GM12892 (cell line): ENCODE data around the gene PRKAG2.

ENCODE experiments used
- DNase-seq: peaks from one replicate; pipeline ENCODE4 v3.0.0; 2011; ENCODE audit not compliant: insufficient read length
- FAIRE-seq: peaks from 2 replicates; lab custom pipeline; 2011; peaks lifted over from hg19 to GRCh38; lab: Jason Lieb, UNC
- POLR2A ChIP-seq: IDR thresholded peaks from 2 replicates; pipeline ENCODE4 v1.6.1; 2011; ENCODE audit warnings: low read depth, low read length, control low read depth
- POLR2AphosphoS5 ChIP-seq: IDR thresholded peaks from 2 replicates; pipeline ENCODE4 v1.6.1; 2011; ENCODE audit warnings: low read depth, low read length, control low read depth
- TAF1 ChIP-seq: IDR thresholded peaks from 2 replicates; pipeline ENCODE4 v1.6.1; 2011; ENCODE audit warnings: low read depth, mild to moderate bottlenecking, control low read depth, low read length, borderline replicate concordance

Gene PRKAG2

DNA sequence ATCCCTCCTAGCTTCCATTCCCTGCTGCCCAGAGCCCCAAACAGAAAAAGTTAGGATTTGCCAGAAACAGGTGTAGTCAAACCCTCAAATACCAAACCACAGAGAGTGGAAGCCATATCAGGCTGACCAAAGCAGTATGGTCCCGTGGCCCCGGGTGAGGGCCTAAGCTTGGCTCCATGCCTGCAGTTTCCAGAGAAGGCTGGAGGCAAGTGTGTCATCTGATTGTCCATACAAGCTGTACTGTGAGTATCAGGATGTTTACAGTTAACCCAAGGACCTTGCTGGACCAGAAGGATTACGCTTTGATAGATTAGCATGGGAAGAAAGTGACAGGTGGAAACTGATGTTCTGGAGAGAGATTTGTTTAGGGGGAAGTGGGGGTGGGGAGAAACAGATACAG lies 96.3 kb downstream of the PRKAG2 start:
- no peak for TF ChIP-seq POLR2A
- no peak for TF ChIP-seq POLR2AphosphoS5
- TF ChIP-seq TAF1 = no peak
- DNase-seq (no peak), FAIRE-seq (no peak)

- TF ChIP-seq POLR2A (no peak), TAF1 (no peak), POLR2AphosphoS5 (no peak)
- no peak for FAIRE-seq
- no peak for DNase-seq
Observed at GRCh38 chr7:151779678-151780077, 97.2 kb downstream of the PRKAG2 start.

GRCh38 chr7:151779255-151779654 lies 97.7 kb downstream of the PRKAG2 start:
- DNase-seq (no peak), FAIRE-seq (no peak)
- no peak for TF ChIP-seq POLR2AphosphoS5
- no peak for TF ChIP-seq POLR2A
- TF ChIP-seq TAF1 = no peak

DNA sequence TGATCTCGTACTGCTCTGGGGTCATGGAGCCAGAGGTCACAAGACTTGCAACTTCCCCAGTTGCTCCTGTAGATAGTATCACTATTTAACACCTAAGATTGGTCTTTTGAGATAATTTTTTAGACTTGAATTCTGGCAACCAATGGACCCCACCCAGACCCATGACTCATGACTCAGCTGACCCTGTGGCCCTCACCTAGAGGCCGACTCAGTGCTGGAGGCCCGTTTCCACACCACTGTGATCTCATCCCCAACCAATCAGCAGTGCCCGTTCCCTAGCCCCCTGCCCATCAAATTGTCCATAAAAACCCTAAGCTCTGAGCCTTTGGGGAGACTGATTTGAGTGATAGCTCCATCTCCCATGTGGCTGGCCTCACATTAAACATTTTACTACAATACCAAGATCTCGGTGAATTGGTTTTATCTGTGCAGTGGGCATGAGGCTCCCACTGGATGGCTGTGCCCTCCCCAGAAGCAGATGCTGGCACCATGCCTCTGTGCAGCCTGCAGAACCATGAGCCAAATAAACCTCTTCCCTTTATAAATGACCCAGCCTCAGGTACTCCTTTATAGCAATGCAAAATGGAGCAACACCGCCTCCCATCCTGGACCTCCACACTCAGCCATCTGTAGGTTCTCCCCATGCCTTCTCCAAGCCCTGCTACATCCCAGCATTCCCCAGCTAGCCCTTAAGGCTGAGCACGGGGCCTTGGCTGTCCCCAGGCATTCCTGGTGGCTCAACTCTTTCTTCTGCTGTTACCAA lies 98.8 kb downstream of the PRKAG2 start:
- no peak for FAIRE-seq

GRCh38 chr7:151777495-151777880 lies 99.4 kb downstream of the PRKAG2 start:
- TF ChIP-seq POLR2A (no peak), TAF1 (no peak), POLR2AphosphoS5 (no peak)
- DNase-seq (no peak), FAIRE-seq (no peak)

More for the DNA sequence above, 98.8 kb downstream of the PRKAG2 start:
- DNase-seq = no peak
- TF ChIP-seq POLR2A (no peak), TAF1 (no peak), POLR2AphosphoS5 (no peak)

GRCh38 chr7:151776876-151777494 lies 99.9 kb downstream of the PRKAG2 start:
- no peak for TF ChIP-seq POLR2AphosphoS5
- FAIRE-seq = no peak
- DNase-seq = no peak

DNA sequence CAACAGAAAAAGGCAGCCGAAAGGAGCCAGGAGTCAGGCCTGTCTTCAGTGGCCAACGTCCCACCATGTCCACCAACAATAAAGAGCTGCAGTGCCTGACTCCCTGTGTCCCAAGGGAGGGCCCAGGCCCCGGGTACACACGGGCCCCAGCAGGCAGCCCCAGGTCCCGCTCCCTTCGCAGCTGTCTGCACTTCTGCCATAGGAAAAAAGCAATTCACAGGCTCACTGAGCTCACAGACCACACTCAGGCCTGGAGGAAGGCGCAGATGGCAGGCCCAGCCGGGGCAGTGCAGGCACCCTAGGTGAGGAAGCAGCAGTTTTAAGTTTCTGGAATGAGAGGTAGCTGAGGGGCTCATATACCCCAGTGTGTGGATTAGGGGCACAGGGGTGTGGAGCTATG lies 100.5 kb downstream of the PRKAG2 start:
- no peak for DNase-seq
- TF ChIP-seq TAF1 = no peak
- no peak for TF ChIP-seq POLR2A
- no peak for TF ChIP-seq POLR2AphosphoS5
- no peak for FAIRE-seq

GRCh38 chr7:151775547-151776443 lies 101.1 kb downstream of the PRKAG2 start:
- no peak for TF ChIP-seq TAF1
- no peak for TF ChIP-seq POLR2A
- no peak for TF ChIP-seq POLR2AphosphoS5
- DNase-seq (no peak), FAIRE-seq (no peak)

DNA sequence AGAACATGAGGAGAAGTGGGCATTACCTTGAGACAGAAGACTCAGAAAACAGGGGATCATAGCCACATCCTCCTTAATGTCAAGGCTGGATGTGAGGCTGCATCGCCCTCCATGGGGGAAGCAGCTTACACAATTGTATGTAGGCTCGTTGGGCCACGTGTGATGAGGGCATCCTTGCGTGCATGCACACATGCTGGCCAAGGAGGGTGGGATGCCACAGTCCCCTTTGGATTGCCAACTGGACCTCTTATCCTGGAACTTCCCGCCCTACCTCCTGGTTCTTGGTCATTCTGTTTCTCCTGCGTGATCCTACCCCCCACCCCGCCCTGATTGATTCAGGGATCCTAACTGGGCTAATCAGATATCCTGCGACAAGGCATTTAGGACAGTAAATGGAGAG lies 102.0 kb downstream of the PRKAG2 start:
- no peak for FAIRE-seq

DNA sequence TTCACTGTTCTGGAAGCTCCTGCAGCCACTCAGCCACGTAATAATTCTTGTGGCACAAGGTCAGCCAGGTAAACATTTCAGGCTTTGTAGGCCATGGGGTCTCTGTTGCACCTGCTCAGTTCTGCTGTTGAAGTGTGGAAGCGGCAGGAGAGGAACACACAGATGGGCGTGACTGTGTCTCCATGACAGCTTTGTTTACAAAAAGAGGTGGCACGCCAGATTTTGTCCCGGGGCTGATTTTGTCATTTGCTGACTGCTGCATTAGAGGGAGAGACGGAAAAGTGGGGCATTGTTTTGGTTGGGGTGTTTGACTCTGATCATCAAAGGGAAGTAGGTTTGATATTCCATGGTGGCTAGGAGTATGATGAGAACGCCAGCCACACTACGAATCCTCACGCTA lies 103.1 kb downstream of the PRKAG2 start:
- FAIRE-seq = no peak
- DNase-seq = no peak
- TF ChIP-seq POLR2AphosphoS5 = no peak
- TF ChIP-seq TAF1 = no peak
- no peak for TF ChIP-seq POLR2A

More for the DNA sequence above, 102.0 kb downstream of the PRKAG2 start:
- DNase-seq = no peak
- no peak for TF ChIP-seq POLR2A
- no peak for TF ChIP-seq POLR2AphosphoS5

- TF ChIP-seq TAF1 (no peak), POLR2AphosphoS5 (no peak), POLR2A (no peak)
- DNase-seq = no peak
- no peak for FAIRE-seq
Observed at GRCh38 chr7:151770232-151770631, 106.7 kb downstream of the PRKAG2 start.
